Thyroid gland (tissue), 4 donors: ENCODE data around the gene SLC35E2B.
"Not testable (repeated sequence)": the region's sequence is repeated elsewhere in the genome, so short reads cannot be mapped to it uniquely, and the experiment has no call there.

Source experiments
- POLR2A ChIP-seq, 2 donors: fragments of 450-650 bp; IDR thresholded peaks; one replicate each; pipeline ENCODE4 v1.6.1; 2017; ENCODE audit warnings: antibody characterized with exemption in 2 of 2, mild to moderate bottlenecking in 2 of 2, moderate library complexity in 1 of 2
- TF ChIP-seq, protein P1 (sequence below), 6 experiments: fragments of 200-600 bp in 3 of 6; fragments of 450-650 bp in 3 of 6; sonication (generic) in 3 of 6; IDR thresholded peaks; one replicate each; pipeline ENCODE4 v1.5.1; 2016 to 2019; ENCODE audit warnings: antibody characterized with exemption in 6 of 6, mild to moderate bottlenecking in 2 of 6, inconsistent platforms in 1 of 6, moderate library complexity in 1 of 6

DNA sequence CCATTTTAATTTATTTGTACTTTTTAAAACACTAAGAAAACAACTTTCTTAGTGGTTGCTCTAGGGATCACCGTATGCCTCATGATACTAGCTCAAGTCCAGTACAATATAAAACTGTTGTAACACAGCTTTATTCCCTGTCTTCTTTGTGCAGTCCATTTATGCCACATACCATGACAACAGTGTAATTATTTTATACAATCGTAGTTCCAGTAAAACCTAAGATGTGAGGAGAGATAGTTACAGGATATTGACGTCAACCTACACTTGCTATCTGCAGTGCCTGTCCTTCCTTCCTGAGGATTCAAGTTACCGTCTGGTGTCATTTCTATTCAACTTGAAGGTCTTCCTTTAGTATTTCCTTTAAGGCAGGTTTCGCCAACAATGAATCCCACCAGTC lies 46.3 kb downstream of the SLC35E2B start:
- TF ChIP-seq, protein P1, sequence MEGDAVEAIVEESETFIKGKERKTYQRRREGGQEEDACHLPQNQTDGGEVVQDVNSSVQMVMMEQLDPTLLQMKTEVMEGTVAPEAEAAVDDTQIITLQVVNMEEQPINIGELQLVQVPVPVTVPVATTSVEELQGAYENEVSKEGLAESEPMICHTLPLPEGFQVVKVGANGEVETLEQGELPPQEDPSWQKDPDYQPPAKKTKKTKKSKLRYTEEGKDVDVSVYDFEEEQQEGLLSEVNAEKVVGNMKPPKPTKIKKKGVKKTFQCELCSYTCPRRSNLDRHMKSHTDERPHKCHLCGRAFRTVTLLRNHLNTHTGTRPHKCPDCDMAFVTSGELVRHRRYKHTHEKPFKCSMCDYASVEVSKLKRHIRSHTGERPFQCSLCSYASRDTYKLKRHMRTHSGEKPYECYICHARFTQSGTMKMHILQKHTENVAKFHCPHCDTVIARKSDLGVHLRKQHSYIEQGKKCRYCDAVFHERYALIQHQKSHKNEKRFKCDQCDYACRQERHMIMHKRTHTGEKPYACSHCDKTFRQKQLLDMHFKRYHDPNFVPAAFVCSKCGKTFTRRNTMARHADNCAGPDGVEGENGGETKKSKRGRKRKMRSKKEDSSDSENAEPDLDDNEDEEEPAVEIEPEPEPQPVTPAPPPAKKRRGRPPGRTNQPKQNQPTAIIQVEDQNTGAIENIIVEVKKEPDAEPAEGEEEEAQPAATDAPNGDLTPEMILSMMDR (IDR thresholded peaks at IDR 0.05), result not testable (repeated sequence)
- TF ChIP-seq POLR2A (IDR thresholded peaks at IDR 0.05), result not testable (repeated sequence)
